Measurements from ENCODE around the gene RMND5B.

- TF ChIP-seq YY1 (IDR thresholded peaks at IDR 0.05; ENCODE audit: insufficient read depth, insufficient read length): no peak
- TF ChIP-seq SUZ12 (IDR thresholded peaks at IDR 0.05; ENCODE audit: extremely low read depth, insufficient read depth, insufficient read length): no peak
- no peak for TF ChIP-seq ZNF274 (IDR thresholded peaks at IDR 0.05; ENCODE audit: low read depth, low read length)
These were observed 34.8 kb downstream of the RMND5B start for GRCh38 chr5:178165581-178165980.
